Measurements from ENCODE around the gene ZFAND3. TPM values are rescaled to one million over a fixed set of nuclear protein-coding genes. Genes with fewer than 3 reads are reported as not detected.

ZFAND3 gene
- total RNA-seq, 1 experiment from 2014 or later, result 47.2 TPM

DNA sequence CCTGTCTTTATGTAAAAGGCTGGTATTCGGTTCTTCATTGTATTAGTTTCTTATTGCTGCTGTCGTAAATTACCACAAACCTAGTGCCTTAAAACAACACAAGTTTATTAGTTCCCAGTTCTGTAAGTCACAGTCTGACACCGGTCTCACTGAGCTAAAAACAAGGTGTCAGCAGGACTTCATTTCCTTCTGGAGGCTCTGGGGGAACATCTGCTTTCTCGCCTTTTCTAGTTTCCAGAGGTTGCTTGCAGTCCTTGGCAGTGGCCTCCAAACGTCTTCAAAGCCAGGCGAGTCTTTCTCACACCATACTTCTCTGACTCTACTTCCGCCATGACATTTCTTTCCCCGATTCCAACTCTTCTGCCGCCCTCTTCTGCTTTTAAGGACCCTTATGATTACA is 43.0 kb upstream of the ZFAND3 start:
- CTCF ChIA-PET, result interaction anchor here (0.7 kb wide), 1 partner anchor 15 kb away, joined by 3 read pairs; no protein-coding TSS in a partner anchor
- no peaks in the 10 kb centered on the region for H3K4me1 ChIP-seq (ENCODE audit: control insufficient read depth in 1 of 2, insufficient read depth in 2 of 2, low read length in 2 of 2)
- no peaks in the 10 kb centered on the region for H3K9me3 ChIP-seq (ENCODE audit: control insufficient read depth in 1 of 2, insufficient read depth in 1 of 2, low read depth in 1 of 2, low read length in 2 of 2)
- H3K4me3 ChIP-seq (replicated peaks in 1 of 2; ENCODE audit: low read depth in 1 of 2, low read length in 2 of 2), result no peak overlapping the region
- H3K36me3 ChIP-seq (ENCODE audit: control insufficient read depth in 1 of 2, insufficient read depth in 2 of 2, low read length in 2 of 2), result no peaks in the 10 kb centered on the region
- no peak overlapping the region for H3K4me2 ChIP-seq (ENCODE audit: low read length)
- H3K9me2 ChIP-seq (ENCODE audit: insufficient read depth), result no peaks in the 10 kb centered on the region
- no peak for ATAC-seq
- no peak for DNase-seq (ENCODE audit: low read depth, low spot score)
- POLR2A ChIA-PET, result no interaction called here
- H4K20me1 ChIP-seq (ENCODE audit: insufficient read depth), result no peaks in the 10 kb centered on the region
- RAD21 ChIA-PET (ENCODE audit: low non-redundant PET in 1 of 2, low total read pairs in 2 of 2, uncharacterized antibody in 2 of 2, unreplicated experiment in 2 of 2), result no interaction called here
- no TSS peak for BruUV-seq (replicated peaks)
- H3K9ac ChIP-seq (ENCODE audit: low read length), result no peak overlapping the region
- no peak overlapping the region for H2AFZ ChIP-seq (ENCODE audit: low read depth, low read length, poor library complexity, severe bottlenecking)
- H3K79me2 ChIP-seq (ENCODE audit: insufficient read depth, low read length), result no peaks in the 10 kb centered on the region
- TF ChIP-seq RAD21 (IDR thresholded peaks at IDR 0.05; ENCODE audit: low read depth), result no peak
- no peaks in the 10 kb centered on the region for H3K27me3 ChIP-seq (ENCODE audit: insufficient read depth, low read length)
- H3K27ac ChIP-seq (ENCODE audit: low read depth, low read length), result no peak overlapping the region
- intact Hi-C loops (cut with micrococcal nuclease), result no loop called here

- Histone ChIP-seq H3K27ac (ENCODE audit: low read depth, low read length) (no peak overlapping the region), H3K36me3 (ENCODE audit: control insufficient read depth in 1 of 2, insufficient read depth in 2 of 2, low read length in 2 of 2) (no peaks in the 10 kb centered on the region)
- DNase-seq (ENCODE audit: low read depth, low spot score), result no peak
Observed at GRCh38 chr6:37777272-37777834, 42.2 kb upstream of the ZFAND3 start.

More at GRCh38 chr6:37777272-37777834, 42.2 kb upstream of the ZFAND3 start:
- Histone ChIP-seq H3K27me3 (ENCODE audit: insufficient read depth, low read length) (no peaks in the 10 kb centered on the region), H3K4me1 (ENCODE audit: control insufficient read depth in 1 of 2, insufficient read depth in 2 of 2, low read length in 2 of 2) (no peaks in the 10 kb centered on the region), H2AFZ (ENCODE audit: low read depth, low read length, poor library complexity, severe bottlenecking) (no peak overlapping the region), H3K9me3 (ENCODE audit: control insufficient read depth in 1 of 2, insufficient read depth in 1 of 2, low read depth in 1 of 2, low read length in 2 of 2) (no peaks in the 10 kb centered on the region), H3K4me2 (ENCODE audit: low read length) (no peak overlapping the region), H3K4me3 (replicated peaks in 1 of 2; ENCODE audit: low read depth in 1 of 2, low read length in 2 of 2) (no peak overlapping the region), H3K9ac (ENCODE audit: low read length) (no peak overlapping the region), H3K9me2 (ENCODE audit: insufficient read depth) (no peaks in the 10 kb centered on the region), H3K79me2 (ENCODE audit: insufficient read depth, low read length) (no peaks in the 10 kb centered on the region), H4K20me1 (ENCODE audit: insufficient read depth) (no peaks in the 10 kb centered on the region)
- intact Hi-C loops (cut with micrococcal nuclease), result no loop called here
- TF ChIP-seq ELF1 (IDR thresholded peaks at IDR 0.05; ENCODE audit: borderline replicate concordance, low read depth), result no peak
- TF ChIP-seq TCF7L2 (IDR thresholded peaks at IDR 0.05; ENCODE audit: borderline replicate concordance, extremely low read depth, insufficient read depth, insufficient read length), result no peak
- TF ChIP-seq CTCF (IDR thresholded peaks at IDR 0.05 in 2 of 3, conservative IDR thresholded peaks at IDR 0.05 in 1 of 3; ENCODE audit: borderline replicate concordance in 1 of 3, insufficient read depth in 1 of 3, low read depth in 2 of 3, low read length in 2 of 3), result no peak
- no peak for TF ChIP-seq EZH2phosphoT487 (IDR thresholded peaks at IDR 0.05; ENCODE audit: borderline replicate concordance)
- ChIA-PET CTCF (no interaction called here), RAD21 (ENCODE audit: low non-redundant PET in 1 of 2, low total read pairs in 2 of 2, uncharacterized antibody in 2 of 2, unreplicated experiment in 2 of 2) (no interaction called here), POLR2A (no interaction called here)
- no peak for ATAC-seq
- BruUV-seq (replicated peaks), result no TSS peak
